ENCODE measurements around the gene HS3ST6. TPM values are rescaled to one million over a fixed set of nuclear protein-coding genes. Genes with fewer than 3 reads are reported as not detected.

The HS3ST6 gene
- total RNA-seq, 1 donor from 2014 or later: not detected

DNA sequence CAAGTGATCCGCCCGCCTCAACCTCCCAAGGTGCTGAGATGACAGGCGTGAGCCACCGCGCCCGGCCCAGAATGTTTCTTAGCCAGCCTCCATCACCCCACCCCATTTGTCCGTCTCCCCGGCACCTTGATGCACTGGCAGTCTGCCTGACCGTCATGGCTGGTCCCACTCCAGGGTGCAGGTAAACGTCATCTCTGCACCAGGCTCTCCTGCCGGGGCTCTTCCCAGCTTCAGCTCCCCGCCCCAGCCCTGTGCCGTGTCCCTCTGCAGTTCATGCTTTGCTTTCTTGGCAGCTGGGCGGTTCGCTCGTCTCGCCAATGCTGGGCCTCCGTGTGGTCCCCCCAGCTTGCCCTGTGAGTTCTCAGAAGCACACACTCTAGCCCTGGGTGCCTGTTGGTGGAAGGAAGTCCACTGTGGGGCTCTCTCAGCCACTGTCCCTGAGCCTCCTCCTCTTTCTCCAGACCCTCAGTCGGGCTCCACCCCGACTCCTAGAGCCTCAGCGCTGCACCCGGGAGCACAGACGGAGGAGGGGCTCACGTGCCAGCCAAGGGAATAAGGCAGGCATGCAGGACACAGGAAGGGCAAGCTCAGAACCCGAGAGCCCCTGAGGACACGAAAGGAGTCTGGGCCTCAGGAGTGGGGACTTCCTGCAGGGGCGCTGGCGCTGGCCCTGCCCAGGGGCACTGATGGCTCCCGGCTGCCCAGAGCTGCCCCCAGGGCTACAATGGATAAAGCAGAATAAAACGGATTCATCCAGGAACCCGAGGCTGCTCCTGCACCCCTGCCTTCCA lies 12.0 kb downstream of the HS3ST6 start:
- Histone ChIP-seq H3K4me3 (ENCODE audit: low read depth, low read length) (no peak overlapping the region), H3K36me3 (ENCODE audit: control insufficient read depth, insufficient read depth, low read length) (no peaks in the 10 kb centered on the region), H3K27me3 (ENCODE audit: control insufficient read depth, insufficient read depth, low read length) (peaks cover 8% of the 10 kb centered on the region)
- DNase-seq (ENCODE audit: low read depth) (no peak), FAIRE-seq (no peak)
- TF ChIP-seq CTCF (IDR thresholded peaks at IDR 0.05; ENCODE audit: insufficient read depth, low read length, severe bottlenecking): no peak

DNA sequence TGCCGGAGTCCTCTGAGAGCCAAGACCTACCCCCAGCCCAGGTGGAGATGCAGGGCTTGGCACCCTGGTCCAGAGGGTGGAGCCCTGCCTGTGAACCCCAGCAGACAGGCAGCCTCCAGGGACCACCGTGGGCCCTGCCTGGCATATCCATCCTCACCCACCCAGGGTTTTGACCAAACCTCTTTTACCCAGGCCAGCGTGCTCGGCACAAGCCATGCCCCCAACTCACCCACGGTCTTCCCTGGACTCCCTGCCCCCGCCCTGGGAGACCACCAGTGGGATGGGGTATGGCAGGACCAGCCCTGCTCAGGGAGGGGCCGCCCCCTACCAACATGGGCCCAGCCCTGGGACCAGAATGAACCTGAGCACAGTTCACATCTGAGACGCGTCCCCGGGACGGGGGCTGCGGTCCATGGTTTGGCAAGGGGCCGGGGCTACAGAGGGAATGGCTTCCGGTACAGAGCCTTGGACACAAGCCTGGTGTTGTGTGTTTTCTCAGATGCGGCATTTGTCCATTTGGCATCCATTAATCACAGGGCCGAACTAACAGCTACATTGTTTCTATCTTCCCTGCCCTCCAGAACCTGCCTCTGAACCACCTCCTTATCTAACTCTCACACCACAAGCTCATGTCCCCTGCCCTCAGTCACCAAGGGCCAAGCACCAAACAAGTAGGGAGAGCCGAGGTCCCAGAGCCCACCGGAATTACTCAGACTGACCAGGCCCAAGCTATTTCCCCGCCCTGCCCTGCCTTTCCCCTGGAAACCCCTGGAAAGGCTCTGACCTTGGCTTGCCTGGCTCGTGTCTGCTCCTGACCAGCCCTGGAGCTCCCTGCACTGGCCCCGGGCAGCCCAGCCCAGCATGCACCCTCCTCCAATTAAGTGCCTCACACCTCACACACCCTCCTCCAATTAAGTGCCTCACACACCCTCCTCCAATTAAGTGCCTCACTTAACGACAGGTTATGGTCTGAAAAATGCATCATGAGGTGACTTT lies 14.1 kb downstream of the HS3ST6 start:
- H3K4me3 ChIP-seq (ENCODE audit: low read depth, low read length): no peak overlapping the region
- H3K36me3 ChIP-seq (ENCODE audit: control insufficient read depth, insufficient read depth, low read length): no peaks in the 10 kb centered on the region
- H3K27me3 ChIP-seq (ENCODE audit: control insufficient read depth, insufficient read depth, low read length): peaks cover 8% of the 10 kb centered on the region
- TF ChIP-seq CTCF (IDR thresholded peaks at IDR 0.05; ENCODE audit: insufficient read depth, low read length, severe bottlenecking): no peak
- FAIRE-seq (no peak), DNase-seq (ENCODE audit: low read depth) (no peak)

DNA sequence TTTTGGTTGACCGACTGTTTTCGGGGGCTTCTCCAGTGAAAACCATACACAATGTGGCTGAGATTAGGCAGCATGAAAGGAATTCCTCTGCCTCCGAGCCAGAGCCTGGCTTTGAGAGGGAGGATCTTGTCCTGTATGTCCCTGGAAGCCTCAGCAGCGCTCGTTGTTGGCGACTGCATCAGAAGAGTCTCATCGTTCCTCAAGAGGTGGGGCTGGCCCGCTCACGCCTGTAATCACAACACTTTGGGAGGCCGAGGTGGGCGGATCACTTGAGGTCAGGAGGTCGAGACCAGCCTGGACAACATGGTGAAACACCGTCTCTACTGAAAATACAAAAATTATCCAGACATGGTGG lies 15.0 kb downstream of the HS3ST6 start:
- Histone ChIP-seq H3K27me3 (ENCODE audit: control insufficient read depth, insufficient read depth, low read length) (peaks cover 8% of the 10 kb centered on the region), H3K4me3 (ENCODE audit: low read depth, low read length) (no peak overlapping the region), H3K36me3 (ENCODE audit: control insufficient read depth, insufficient read depth, low read length) (no peaks in the 10 kb centered on the region)
- DNase-seq (ENCODE audit: low read depth) (no peak), FAIRE-seq (no peak)
- TF ChIP-seq CTCF (IDR thresholded peaks at IDR 0.05; ENCODE audit: insufficient read depth, low read length, severe bottlenecking): no peak

- H3K27me3 ChIP-seq (ENCODE audit: control insufficient read depth, insufficient read depth, low read length): peaks cover 8% of the 10 kb centered on the region
- FAIRE-seq (no peak), DNase-seq (ENCODE audit: low read depth) (no peak)
- no peak overlapping the region for H3K4me3 ChIP-seq (ENCODE audit: low read depth, low read length)
- H3K36me3 ChIP-seq (ENCODE audit: control insufficient read depth, insufficient read depth, low read length): no peaks in the 10 kb centered on the region
- no peak for TF ChIP-seq CTCF (IDR thresholded peaks at IDR 0.05; ENCODE audit: insufficient read depth, low read length, severe bottlenecking)
Observed at GRCh38 chr16:1902547-1903219, 15.5 kb downstream of the HS3ST6 start.

GRCh38 chr16:1900452-1900774 lies 17.8 kb downstream of the HS3ST6 start:
- peaks cover 2% of the 10 kb centered on the region for H3K27me3 ChIP-seq (ENCODE audit: control insufficient read depth, insufficient read depth, low read length)
- no peak overlapping the region for H3K4me3 ChIP-seq (ENCODE audit: low read depth, low read length)
- FAIRE-seq (no peak), DNase-seq (ENCODE audit: low read depth) (no peak)
- no peaks in the 10 kb centered on the region for H3K36me3 ChIP-seq (ENCODE audit: control insufficient read depth, insufficient read depth, low read length)
- TF ChIP-seq CTCF (IDR thresholded peaks at IDR 0.05; ENCODE audit: insufficient read depth, low read length, severe bottlenecking): no peak
